Left ventricle myocardium inferior (tissue), 1 donor: Measurements from ENCODE around the gene STIM1. TPM values are rescaled to one million over a fixed set of nuclear protein-coding genes. Genes with fewer than 3 reads are reported as not detected.

Experiments
- DNase-seq: peaks from one replicate; pipeline ENCODE4 v3.0.0-alpha.2; 2020
- H3K27ac ChIP-seq: fragments of 200-600 bp; replicated peaks from 2 replicates; pipeline ENCODE4 v1.8.0; 2021
- H3K27me3 ChIP-seq: fragments of 200-600 bp; 2 replicates; pipeline ENCODE4 v1.8.0; 2021; ENCODE audit warnings: low read depth
- H3K36me3 ChIP-seq: fragments of 200-600 bp; 2 replicates; pipeline ENCODE4 v1.8.0; 2021
- H3K4me1 ChIP-seq: fragments of 200-600 bp; 2 replicates; pipeline ENCODE4 v1.8.0; 2021
- H3K4me3 ChIP-seq: fragments of 200-600 bp; 2 replicates; pipeline ENCODE4 v1.8.0; 2021; ENCODE audit warnings: mild to moderate bottlenecking, moderate library complexity
- H3K9me3 ChIP-seq: fragments of 200-600 bp; replicated peaks from 2 replicates; pipeline ENCODE4 v1.8.0; 2021
- CTCF ChIP-seq: fragments of 200-600 bp; IDR thresholded peaks from 2 replicates; pipeline ENCODE4 v1.8.0; 2021; ENCODE audit warnings: antibody characterized with exemption, mild to moderate bottlenecking, borderline replicate concordance
- intact Hi-C: fragments of 100-400 bp; cut with micrococcal nuclease; formaldehyde crosslinking; loops from one replicate; pipeline ENCODE4 v1.11.0; 2022
- total RNA-seq: library from RNA; stranded (reverse); fragmentation: NEBNext Ultra II Directional; extraction: Animal tissue kit (Norgen Biotek cat#: 25700); gene quantifications from one replicate; pipeline ENCODE4 v1.2.1, GENCODE V29; 2021
- donor health status: DM: no; HTN: yes; CAD: no; lungs with severe emphysema.

The STIM1 gene
- total RNA-seq, 1 donor from 2014 or later = 32.0 TPM

DNA sequence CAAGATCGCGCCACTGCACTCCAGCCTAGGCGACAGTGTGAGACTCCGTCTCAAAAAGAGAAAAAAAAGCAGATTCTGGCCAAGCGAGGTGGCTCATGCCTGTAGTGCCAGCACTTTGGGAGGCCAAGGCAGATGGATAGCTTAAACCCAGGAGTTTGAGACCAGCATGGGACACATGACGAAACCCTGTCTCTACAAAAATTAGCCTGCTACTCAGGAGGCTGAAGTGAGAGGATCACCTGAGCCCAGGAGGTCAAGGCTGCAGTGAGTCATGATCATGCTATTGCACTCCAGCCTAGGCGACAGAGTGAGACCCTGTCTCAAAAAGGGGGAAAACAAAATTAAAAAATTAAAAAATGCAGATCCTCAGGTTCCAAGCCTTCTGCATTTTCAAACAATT is 33.2 kb upstream of the STIM1 start:
- no peaks in the 10 kb centered on the region for H3K27me3 ChIP-seq
- DNase-seq = no peak
- peaks cover 6% of the 10 kb centered on the region for H3K4me1 ChIP-seq
- H3K36me3 ChIP-seq = peaks cover 20% of the 10 kb centered on the region
- intact Hi-C loops = no loop called here
- H3K4me3 ChIP-seq = no peak overlapping the region
- no peaks in the 10 kb centered on the region for H3K9me3 ChIP-seq
- no peak for TF ChIP-seq CTCF
- no peak overlapping the region for H3K27ac ChIP-seq

DNA sequence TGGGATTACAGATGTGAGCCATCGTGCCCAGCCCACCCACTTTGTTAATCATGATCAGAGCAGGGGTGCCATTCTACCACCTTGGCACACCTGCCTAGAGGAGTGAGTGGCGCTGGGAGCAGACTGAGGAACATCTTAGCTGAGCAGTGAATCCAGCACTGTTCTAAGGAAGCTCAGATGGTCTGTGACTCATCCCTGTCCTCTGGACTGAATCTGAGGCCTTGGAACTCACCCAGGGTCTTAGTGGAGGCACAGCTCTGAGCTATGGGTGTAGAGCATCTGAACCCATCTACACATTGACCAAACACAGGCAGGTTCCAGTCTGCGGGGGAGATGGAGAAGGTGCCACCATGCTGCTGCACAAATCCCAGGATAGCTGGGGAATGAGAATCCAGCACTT is 32.2 kb upstream of the STIM1 start:
- DNase-seq = no peak
- intact Hi-C loops = no loop called here
- Histone ChIP-seq H3K9me3 (no peaks in the 10 kb centered on the region), H3K27ac (no peak overlapping the region), H3K4me3 (no peak overlapping the region), H3K4me1 (no peaks in the 10 kb centered on the region), H3K27me3 (no peaks in the 10 kb centered on the region), H3K36me3 (peaks cover 27% of the 10 kb centered on the region)
- TF ChIP-seq CTCF = no peak

DNA sequence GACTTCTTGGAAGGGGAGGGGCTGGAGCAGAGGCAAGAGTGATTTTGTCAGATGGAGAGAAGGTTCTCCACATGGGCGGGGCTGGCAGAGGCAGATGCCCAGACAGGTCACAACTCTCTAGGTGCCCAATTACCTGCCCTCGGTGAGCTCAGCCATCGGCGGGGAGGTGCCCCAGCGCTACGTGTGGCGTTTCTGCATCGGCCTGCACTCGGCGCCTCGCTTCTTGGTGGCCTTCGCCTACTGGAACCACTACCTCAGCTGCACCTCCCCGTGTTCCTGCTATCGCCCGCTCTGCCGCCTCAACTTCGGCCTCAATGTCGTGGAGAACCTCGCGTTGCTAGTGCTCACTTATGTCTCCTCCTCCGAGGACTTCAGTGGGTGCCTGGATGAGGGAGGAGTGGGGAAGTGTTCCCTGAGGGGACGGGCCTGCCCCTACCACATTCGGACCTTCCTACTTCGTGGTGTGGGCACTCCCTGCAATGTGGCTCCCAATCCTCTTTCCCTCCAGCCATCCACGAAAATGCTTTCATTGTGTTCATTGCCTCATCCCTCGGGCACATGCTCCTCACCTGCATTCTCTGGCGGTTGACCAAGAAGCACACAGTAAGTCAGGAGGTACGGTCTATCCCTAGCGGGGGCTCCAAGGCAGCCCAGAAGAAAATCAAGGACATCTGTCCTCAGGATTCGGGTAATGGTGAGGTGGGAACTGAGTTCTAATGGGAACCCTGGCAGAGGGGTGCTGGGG is 31.5 kb upstream of the STIM1 start:
- TF ChIP-seq CTCF = no peak
- Histone ChIP-seq H3K27ac (no peak overlapping the region), H3K4me1 (no peaks in the 10 kb centered on the region), H3K36me3 (peaks cover 27% of the 10 kb centered on the region), H3K27me3 (no peaks in the 10 kb centered on the region), H3K9me3 (no peaks in the 10 kb centered on the region), H3K4me3 (no peak overlapping the region)
- intact Hi-C loops = no loop called here
- DNase-seq = no peak

DNA sequence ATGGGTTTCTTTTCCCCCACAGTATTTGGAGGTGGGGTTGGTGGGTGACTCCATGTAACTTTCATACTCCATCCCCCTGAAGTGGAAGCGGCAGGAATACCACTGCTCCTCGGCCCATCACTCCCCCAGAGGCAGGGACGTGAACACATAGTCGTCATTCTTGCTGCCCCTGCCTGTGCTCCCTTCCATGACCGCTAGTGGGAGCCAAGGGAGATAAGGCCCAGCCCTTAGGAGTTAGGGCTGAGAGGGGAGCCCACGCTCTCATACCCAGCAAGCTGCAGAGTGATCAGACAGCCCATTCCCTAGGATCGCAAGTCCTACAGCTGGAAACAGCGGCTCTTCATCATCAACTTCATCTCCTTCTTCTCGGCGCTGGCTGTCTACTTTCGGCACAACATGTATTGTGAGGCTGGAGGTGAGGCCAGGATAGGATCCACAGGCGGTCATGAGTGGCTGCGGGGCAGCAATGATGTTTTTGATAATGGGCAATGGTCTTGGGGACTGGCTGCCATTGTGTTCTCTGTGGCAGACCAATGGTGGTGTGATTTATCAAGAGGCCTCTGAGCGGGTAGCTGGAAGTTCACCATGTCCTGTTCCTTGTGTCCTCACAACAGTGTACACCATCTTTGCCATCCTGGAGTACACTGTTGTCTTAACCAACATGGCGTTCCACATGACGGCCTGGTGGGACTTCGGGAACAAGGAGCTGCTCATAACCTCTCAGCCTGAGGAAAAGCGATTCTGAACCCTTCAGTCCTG is 30.6 kb upstream of the STIM1 start:
- Histone ChIP-seq H3K27me3 (no peaks in the 10 kb centered on the region), H3K36me3 (peaks cover 37% of the 10 kb centered on the region), H3K9me3 (no peaks in the 10 kb centered on the region), H3K4me1 (no peaks in the 10 kb centered on the region), H3K27ac (no peak overlapping the region), H3K4me3 (no peak overlapping the region)
- intact Hi-C loops = no loop called here
- DNase-seq = peak; percentile 58
- TF ChIP-seq CTCF = peak; percentile 70

DNA sequence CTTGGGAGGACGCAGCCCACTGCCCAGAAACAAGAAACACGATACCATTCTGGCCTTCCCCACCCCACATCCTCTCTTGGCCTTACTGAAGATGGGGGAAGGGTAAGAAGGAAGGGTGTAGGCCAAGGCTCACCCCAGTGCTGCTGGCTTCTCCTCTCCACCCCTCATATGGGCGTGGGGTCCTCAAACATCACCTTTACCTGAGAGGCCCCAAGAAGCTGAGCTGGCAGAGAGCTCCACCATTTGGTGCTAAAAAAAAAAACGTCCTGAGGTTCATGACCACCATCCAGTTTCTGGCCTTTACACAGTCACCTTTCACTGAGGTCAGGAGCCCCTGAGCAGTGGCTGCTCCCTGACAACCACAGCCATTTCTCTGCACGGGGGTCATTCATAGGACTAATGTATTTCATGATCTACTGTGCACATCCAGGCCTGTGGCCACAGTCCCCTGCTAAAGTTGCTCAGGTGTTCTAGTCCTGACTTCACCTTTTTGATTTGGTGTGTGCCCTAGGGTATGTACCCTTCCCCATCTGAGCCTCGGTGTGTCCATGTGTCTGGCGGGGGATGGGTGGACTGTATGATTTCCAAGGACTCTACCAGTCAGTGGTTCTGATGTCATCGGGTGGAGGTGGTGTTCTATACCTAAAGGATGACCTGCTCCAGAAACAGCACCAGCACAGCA is 29.9 kb upstream of the STIM1 start:
- no peak for TF ChIP-seq CTCF
- no peak overlapping the region for H3K4me3 ChIP-seq
- no peaks in the 10 kb centered on the region for H3K27me3 ChIP-seq
- no peaks in the 10 kb centered on the region for H3K9me3 ChIP-seq
- peaks cover 44% of the 10 kb centered on the region for H3K36me3 ChIP-seq
- H3K27ac ChIP-seq = no peak overlapping the region
- no peak for DNase-seq
- intact Hi-C loops = no loop called here
- H3K4me1 ChIP-seq = peaks cover 1% of the 10 kb centered on the region
